Measurements from ENCODE around the gene STOM.
A peak's percentile ranks its signal among the peaks of the same experiment; 100 is the strongest.
"Not testable (repeated sequence)": the region's sequence is repeated elsewhere in the genome, so short reads cannot be mapped to it uniquely, and the experiment has no call there.

Gene STOM

DNA sequence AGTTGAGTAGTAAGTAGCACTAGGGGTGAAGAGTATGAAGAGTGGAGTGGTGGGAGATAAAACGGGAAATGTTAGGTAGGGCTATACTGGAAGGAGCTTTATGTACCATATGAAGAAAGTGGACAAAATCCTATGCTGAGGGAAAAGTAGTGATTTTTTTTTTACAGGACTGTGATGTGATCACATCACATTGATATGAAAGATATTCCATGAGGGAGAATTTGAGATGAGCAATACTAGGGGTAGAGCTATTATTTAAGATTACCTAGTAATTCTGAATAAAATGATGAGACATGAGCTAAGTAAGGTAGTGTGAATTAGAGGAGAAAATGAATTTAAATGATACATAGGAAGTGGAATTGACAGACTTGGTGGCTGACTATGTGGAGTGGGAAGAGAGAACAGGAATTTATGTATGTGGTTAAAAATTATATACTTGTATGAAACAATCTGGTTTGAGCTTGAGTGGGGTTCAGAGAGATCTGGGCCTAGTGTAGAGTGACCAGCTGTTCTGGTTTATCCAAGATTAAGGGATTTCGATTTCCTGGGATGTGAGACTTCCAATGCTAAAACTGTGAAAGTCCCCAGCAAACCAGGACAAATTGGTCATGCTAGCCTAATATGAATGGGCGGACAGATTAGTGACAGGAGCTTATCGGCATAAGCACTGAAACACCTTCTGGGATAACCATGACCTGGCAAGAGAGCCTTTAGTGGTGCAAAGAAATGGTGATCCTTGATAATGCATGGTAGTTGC, 29.3 kb upstream of the STOM start:
- H3K36me3 Mint-ChIP-seq (ENCODE audit: low read depth): no peaks in the 10 kb centered on the region
- peaks cover 12% of the 10 kb centered on the region for H3K27me3 Mint-ChIP-seq (ENCODE audit: low read depth)
- no peaks in the 10 kb centered on the region for H3K4me1 Mint-ChIP-seq
- no peak for TF ChIP-seq CTCF (IDR thresholded peaks at IDR 0.05; ENCODE audit: unreplicated experiment in 3 of 3)
- H3K9me3 Mint-ChIP-seq: peaks cover 21% of the 10 kb centered on the region
- no peak overlapping the region for H3K4me3 Mint-ChIP-seq
- H3K27ac Mint-ChIP-seq: peak overlapping the region in 1 of 3 experiments; percentile 8

GRCh38 chr9:121398374-121398773, 28.3 kb upstream of the STOM start:
- H3K4me3 Mint-ChIP-seq: no peak overlapping the region
- peaks cover 12% of the 10 kb centered on the region for H3K27me3 Mint-ChIP-seq (ENCODE audit: low read depth)
- peaks cover 21% of the 10 kb centered on the region for H3K9me3 Mint-ChIP-seq
- H3K4me1 Mint-ChIP-seq: no peaks in the 10 kb centered on the region
- H3K27ac Mint-ChIP-seq: no peak overlapping the region
- H3K36me3 Mint-ChIP-seq (ENCODE audit: low read depth): no peaks in the 10 kb centered on the region
- TF ChIP-seq CTCF (IDR thresholded peaks at IDR 0.05; ENCODE audit: unreplicated experiment in 3 of 3): no peak

DNA sequence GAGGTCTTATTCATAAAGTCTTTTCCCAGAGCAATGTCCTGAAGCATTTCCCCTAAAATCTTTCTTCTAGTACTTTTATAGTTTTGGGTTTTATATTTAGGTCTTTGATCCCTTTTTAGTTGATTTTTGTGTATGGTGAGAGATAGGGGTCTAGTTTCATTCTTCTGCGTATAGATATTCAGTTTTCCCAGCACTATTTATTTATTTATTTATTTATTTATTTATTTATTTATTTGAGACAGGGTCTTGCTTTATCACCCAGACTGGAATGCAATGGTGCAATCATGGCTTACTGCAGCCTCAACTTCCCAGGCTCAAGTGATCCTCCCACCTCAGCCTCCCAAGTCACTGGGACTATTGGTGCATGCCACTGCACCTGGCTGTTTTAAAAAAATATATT, 27.2 kb upstream of the STOM start:
- H3K4me3 Mint-ChIP-seq; H3K36me3 Mint-ChIP-seq (ENCODE audit: low read depth); H3K27me3 Mint-ChIP-seq (ENCODE audit: low read depth); H3K27ac Mint-ChIP-seq; H3K4me1 Mint-ChIP-seq: not testable (repeated sequence)
- peaks cover 14% of the 10 kb centered on the region for H3K9me3 Mint-ChIP-seq

DNA sequence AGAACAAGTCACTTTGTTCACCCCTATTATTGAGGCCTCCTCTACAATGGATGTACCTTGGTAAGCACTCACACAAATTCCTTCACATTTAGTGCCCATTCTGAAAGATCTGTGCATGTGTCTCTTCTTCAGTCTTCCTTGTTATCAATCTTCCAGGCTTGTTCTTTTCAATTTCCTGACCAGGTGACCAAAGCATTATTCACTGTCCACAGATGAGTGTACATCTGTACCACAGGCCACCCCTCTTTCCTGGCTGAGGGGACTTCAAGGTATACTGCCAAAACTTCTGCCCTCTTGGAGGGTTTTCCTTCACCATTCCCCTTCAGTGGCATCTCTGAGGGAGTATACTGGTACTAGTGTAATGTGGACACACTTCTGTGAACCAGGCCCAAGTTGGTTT, 25.5 kb upstream of the STOM start:
- H3K36me3 Mint-ChIP-seq (ENCODE audit: low read depth): no peaks in the 10 kb centered on the region
- H3K27ac Mint-ChIP-seq: no peak overlapping the region
- H3K4me3 Mint-ChIP-seq: no peak overlapping the region
- H3K9me3 Mint-ChIP-seq: peaks cover 14% of the 10 kb centered on the region
- no peak for TF ChIP-seq CTCF (IDR thresholded peaks at IDR 0.05; ENCODE audit: unreplicated experiment in 3 of 3)
- peaks cover 3% of the 10 kb centered on the region for H3K27me3 Mint-ChIP-seq (ENCODE audit: low read depth)
- H3K4me1 Mint-ChIP-seq: no peaks in the 10 kb centered on the region

DNA sequence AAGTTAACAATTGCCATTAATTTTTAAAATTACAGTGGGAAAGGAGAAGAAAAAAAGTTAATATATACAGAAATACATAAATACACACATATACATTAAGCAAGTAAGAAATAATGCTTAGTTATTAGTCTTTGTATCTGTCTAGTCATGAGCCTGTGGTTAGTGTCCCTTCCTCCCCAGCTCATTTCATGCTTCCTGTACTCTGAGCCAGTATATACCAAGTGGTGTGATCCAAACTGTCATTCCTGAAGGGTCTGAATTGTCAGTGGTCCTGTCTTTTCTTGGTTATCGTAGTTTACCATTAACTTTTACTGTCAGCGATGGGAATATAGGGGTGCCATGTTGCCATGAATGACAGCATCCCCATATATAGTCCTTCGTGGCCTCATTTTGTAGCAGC, 24.2 kb upstream of the STOM start:
- no peak overlapping the region for H3K27ac Mint-ChIP-seq
- no peak for TF ChIP-seq CTCF (IDR thresholded peaks at IDR 0.05; ENCODE audit: unreplicated experiment in 3 of 3)
- H3K4me1 Mint-ChIP-seq: no peaks in the 10 kb centered on the region
- no peaks in the 10 kb centered on the region for H3K36me3 Mint-ChIP-seq (ENCODE audit: low read depth)
- peaks cover 6% of the 10 kb centered on the region for H3K27me3 Mint-ChIP-seq (ENCODE audit: low read depth)
- peaks cover 14% of the 10 kb centered on the region for H3K9me3 Mint-ChIP-seq
- no peak overlapping the region for H3K4me3 Mint-ChIP-seq

DNA sequence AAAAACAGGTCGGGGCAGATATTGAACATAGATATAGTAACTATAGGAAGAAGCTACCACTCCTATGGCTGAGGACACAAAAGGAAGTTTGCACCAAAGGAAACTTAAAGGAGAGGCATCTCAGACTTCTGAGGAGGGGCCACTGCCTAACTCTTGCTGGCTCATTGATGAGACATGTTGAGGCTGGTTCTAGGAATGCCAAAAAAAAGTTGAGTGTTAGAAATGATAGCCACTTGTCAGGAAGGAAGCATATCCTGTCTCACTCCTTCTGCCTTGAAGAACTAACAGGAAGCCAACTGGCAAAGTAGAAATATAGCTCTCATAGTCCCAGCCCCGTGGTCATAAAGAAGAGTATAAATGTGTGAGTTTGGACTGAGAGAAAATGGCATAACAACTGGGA, 23.3 kb upstream of the STOM start:
- Mint-ChIP-seq H3K4me3 (no peak overlapping the region), H3K4me1 (no peaks in the 10 kb centered on the region)

More for the DNA sequence above, 23.3 kb upstream of the STOM start:
- Mint-ChIP-seq H3K9me3 (peaks cover 14% of the 10 kb centered on the region), H3K27ac (no peak overlapping the region), H3K27me3 (ENCODE audit: low read depth) (peaks cover 6% of the 10 kb centered on the region), H3K36me3 (ENCODE audit: low read depth) (no peaks in the 10 kb centered on the region)
- no peak for TF ChIP-seq CTCF (IDR thresholded peaks at IDR 0.05; ENCODE audit: unreplicated experiment in 3 of 3)

Measured in nephron (organoid).